ENCODE data around the gene TAS2R46. TPM values are rescaled to one million over a fixed set of nuclear protein-coding genes. Genes with fewer than 3 reads are reported as not detected.

TAS2R46 gene
- total and polyA plus RNA-seq, 7 donors, result 0.07 to 5.0 (median 2.5) TPM; not detected in 2

- TF ChIP-seq POLR2A (IDR thresholded peaks at IDR 0.05) (no peak), CTCF (IDR thresholded peaks at IDR 0.05) (no peak), EP300 (IDR thresholded peaks at IDR 0.05) (no peak), POLR2AphosphoS5 (IDR thresholded peaks at IDR 0.05) (no peak)
- no peak within 1 kb of the TSS for H3K27ac ChIP-seq
- DNase-seq, result no peak
- intact Hi-C loops (cut with DNase I), result no loop called here
- H3K4me1 ChIP-seq, result no peaks in the 10 kb centered on the region
- H3K9me3 ChIP-seq, result no peaks in the 10 kb centered on the region
- H3K4me3 ChIP-seq, result no peak within 1 kb of the TSS
- H3K36me3 ChIP-seq, result peaks cover 0 to 4% (median 0%) of the 10 kb centered on the region in 4 donors
- H3K27me3 ChIP-seq, result no peaks in the 10 kb centered on the region
- 85% methylated on average over 1 of the region's 1 CpG for WGBS, 2 donors
These were observed 39.6 kb downstream of the TAS2R46 start, which contains the start of gene TAS2R19 for GRCh38 chr12:11022520-11022919. Gene TAS2R19 (minus strand): TSS chr12:11022620. CDS start chr12:11022571, 49 bp downstream.

DNA sequence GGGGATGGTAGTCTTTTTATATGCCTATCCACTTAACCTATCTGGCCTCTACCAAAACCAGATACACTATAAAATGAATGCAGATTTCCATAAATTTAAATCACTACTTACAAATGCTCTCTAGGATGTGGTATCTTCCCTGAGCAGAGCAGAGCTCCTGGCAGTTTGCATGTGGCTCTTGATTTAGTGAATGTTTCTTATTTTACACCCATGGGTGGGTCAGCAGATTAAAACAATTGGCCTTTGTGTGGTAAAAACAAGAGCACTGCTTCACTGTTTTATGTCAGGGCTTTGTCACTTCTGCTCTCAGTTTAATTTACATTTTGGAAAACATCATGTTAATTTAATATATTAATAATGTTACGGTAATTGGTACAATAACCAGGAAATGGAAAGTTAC lies 45.2 kb downstream of the TAS2R46 start:
- intact Hi-C loops (cut with DNase I), result no loop called here
- WGBS, 2 donors, result 31 to 72% methylated on average over 1 of the region's 1 CpG
- Histone ChIP-seq H3K4me3 (no peak overlapping the region), H3K4me1 (no peaks in the 10 kb centered on the region), H3K36me3 (no peaks in the 10 kb centered on the region), H3K9me3 (no peaks in the 10 kb centered on the region), H3K27me3 (no peaks in the 10 kb centered on the region), H3K27ac (no peak overlapping the region)
- DNase-seq, result no peak
- no peak for TF ChIP-seq POLR2AphosphoS5 (IDR thresholded peaks at IDR 0.05)
- no peak for TF ChIP-seq EP300 (IDR thresholded peaks at IDR 0.05)
- TF ChIP-seq CTCF (IDR thresholded peaks at IDR 0.05), result no peak
- no peak for TF ChIP-seq POLR2A (IDR thresholded peaks at IDR 0.05)

DNA sequence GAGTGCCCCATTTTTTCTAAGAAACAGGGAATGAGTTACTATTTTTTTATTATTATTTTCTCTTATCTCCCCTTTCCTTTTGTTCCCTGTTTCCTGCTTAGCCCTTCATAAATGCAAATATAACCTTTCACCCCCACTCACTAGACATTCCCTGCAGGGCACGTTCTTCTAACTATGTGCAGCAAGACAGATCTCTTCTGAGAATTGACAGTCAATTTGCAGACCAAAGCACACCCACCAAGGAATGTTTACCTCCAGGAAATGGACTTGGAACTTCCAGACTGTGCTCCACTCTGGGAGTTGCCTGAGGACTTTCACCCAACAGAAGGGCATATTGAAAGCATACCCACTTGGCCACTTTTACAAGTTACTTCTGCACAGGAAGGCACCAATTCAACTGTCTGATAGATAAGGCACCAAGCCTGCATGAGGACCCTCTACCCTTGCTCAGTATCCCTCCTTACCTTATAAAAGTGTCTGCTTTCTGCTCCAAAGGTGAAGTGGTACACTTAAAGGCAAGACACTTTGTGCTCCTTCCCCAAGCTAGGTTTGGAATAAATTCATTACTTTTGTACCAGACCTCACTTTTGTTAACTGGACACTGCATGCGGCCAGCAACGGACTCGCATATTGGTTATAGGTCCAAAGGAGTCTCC lies 46.2 kb downstream of the TAS2R46 start:
- no peaks in the 10 kb centered on the region for H3K9me3 ChIP-seq
- H3K27me3 ChIP-seq, result no peaks in the 10 kb centered on the region
- 43 to 79% methylated on average over 4 of the region's 4 CpGs for WGBS, 2 donors
- no peak for DNase-seq
- intact Hi-C loops (cut with DNase I), result no loop called here
- no peak overlapping the region for H3K4me3 ChIP-seq
- no peaks in the 10 kb centered on the region for H3K36me3 ChIP-seq
- H3K4me1 ChIP-seq, result no peaks in the 10 kb centered on the region
- no peak overlapping the region for H3K27ac ChIP-seq
- TF ChIP-seq POLR2AphosphoS5 (IDR thresholded peaks at IDR 0.05) (no peak), EP300 (IDR thresholded peaks at IDR 0.05) (no peak), POLR2A (IDR thresholded peaks at IDR 0.05) (no peak), CTCF (IDR thresholded peaks at IDR 0.05) (no peak)

GRCh38 chr12:11014234-11014633 lies 47.9 kb downstream of the TAS2R46 start:
- Histone ChIP-seq H3K9me3 (no peaks in the 10 kb centered on the region), H3K36me3 (no peaks in the 10 kb centered on the region), H3K4me1 (no peaks in the 10 kb centered on the region), H3K27me3 (no peaks in the 10 kb centered on the region), H3K4me3 (no peak overlapping the region), H3K27ac (no peak overlapping the region)
- no peak for TF ChIP-seq CTCF (IDR thresholded peaks at IDR 0.05)
- no peak for TF ChIP-seq EP300 (IDR thresholded peaks at IDR 0.05)
- TF ChIP-seq POLR2AphosphoS5 (IDR thresholded peaks at IDR 0.05), result no peak
- TF ChIP-seq POLR2A (IDR thresholded peaks at IDR 0.05), result no peak
- DNase-seq, result no peak
- intact Hi-C loops (cut with DNase I), result no loop called here

Small RNAs within 50 kb of the gene (small RNA-seq; reads per million reads assigned to genes)
- gene AC018630.1, result 0 reads per million in 3 donors

Other genes starting within 250 kb of the TAS2R46 start
- 1 to 10 TPM in 1 of 4 donors, under 1 TPM in 2, not detected in 1; 0.33 to 2.9 (median 0.54) TPM for gene TAS2R10, start 235.9 kb downstream of the TAS2R46 start, total RNA-seq
- under 1 TPM in 1 of 3 donors, not detected in 2; 0.09 TPM for gene TAS2R10, start 235.9 kb downstream of the TAS2R46 start, polyA plus RNA-seq
- gene PRR4, start 212.8 kb downstream of the TAS2R46 start, total RNA-seq, result 1 to 10 TPM in 3 of 4 donors, under 1 TPM in 1; 0.68 to 4.4 (median 1.4) TPM
- gene PRR4, start 212.8 kb downstream of the TAS2R46 start, polyA plus RNA-seq, result 1 to 10 TPM in 2 of 3 donors, not detected in 1; 1.2 to 2.8 TPM
- 10 to 100 TPM; 20.9 to 53.9 (median 25.1) TPM for gene PRH1, start 178.0 kb downstream of the TAS2R46 start, total RNA-seq
- 1 to 10 TPM in 2 of 3 donors, not detected in 1; 2.1 to 2.6 TPM for gene PRH1, start 178.0 kb downstream of the TAS2R46 start, polyA plus RNA-seq
- gene TAS2R13, start 152.7 kb downstream of the TAS2R46 start, total RNA-seq, result 1 to 10 TPM; 1.1 to 4.1 (median 2.8) TPM
- under 1 TPM in 1 of 3 donors, not detected in 2; 0.20 TPM for gene TAS2R13, start 152.7 kb downstream of the TAS2R46 start, polyA plus RNA-seq
- gene PRH2, start 133.1 kb downstream of the TAS2R46 start, total RNA-seq, result 1 to 10 TPM in 2 of 4 donors, not detected in 2; 1.2 to 1.4 TPM
- not detected for gene PRH2, start 133.1 kb downstream of the TAS2R46 start, polyA plus RNA-seq
- 1 to 10 TPM; 3.3 to 6.9 (median 6.2) TPM for gene TAS2R14, start 123.0 kb downstream of the TAS2R46 start, total RNA-seq
- gene TAS2R14, start 123.0 kb downstream of the TAS2R46 start, polyA plus RNA-seq, result 1 to 10 TPM in 1 of 3 donors, not detected in 2; 1.1 TPM
- 1 to 10 TPM; 1.4 to 4.6 (median 2.1) TPM for gene TAS2R50, start 75.4 kb downstream of the TAS2R46 start, total RNA-seq
- gene TAS2R50, start 75.4 kb downstream of the TAS2R46 start, polyA plus RNA-seq, result under 1 TPM in 1 of 3 donors, not detected in 2; 0.28 TPM
- 1 to 10 TPM; 2.6 to 6.4 (median 4.6) TPM for gene TAS2R20, start 64.0 kb downstream of the TAS2R46 start, total RNA-seq
- gene TAS2R20, start 64.0 kb downstream of the TAS2R46 start, polyA plus RNA-seq, result under 1 TPM in 1 of 3 donors, not detected in 2; 0.50 TPM
- 1 to 10 TPM; 5.0 to 8.6 (median 6.5) TPM for gene TAS2R19, start 39.7 kb downstream of the TAS2R46 start, total RNA-seq
- gene TAS2R19, start 39.7 kb downstream of the TAS2R46 start, polyA plus RNA-seq, result under 1 TPM in 1 of 3 donors, not detected in 2; 0.41 TPM
- 1 to 10 TPM; 3.9 to 9.2 (median 7.3) TPM for gene TAS2R31, start 30.9 kb downstream of the TAS2R46 start, total RNA-seq
- under 1 TPM in 1 of 3 donors, not detected in 2; 0.44 TPM for gene TAS2R31, start 30.9 kb downstream of the TAS2R46 start, polyA plus RNA-seq
- gene TAS2R43, start 30.0 kb upstream of the TAS2R46 start, total RNA-seq, result 1 to 10 TPM; 2.1 to 10.0 (median 3.6) TPM
- gene TAS2R43, start 30.0 kb upstream of the TAS2R46 start, polyA plus RNA-seq, result not detected
- 10 to 100 TPM in 1 of 4 donors, 1 to 10 TPM in 3; 8.1 to 10.5 (median 9.4) TPM for gene TAS2R30, start 72.3 kb upstream of the TAS2R46 start, total RNA-seq
- under 1 TPM in 1 of 3 donors, not detected in 2; 0.36 TPM for gene TAS2R30, start 72.3 kb upstream of the TAS2R46 start, polyA plus RNA-seq
- 10 to 100 TPM; 11.1 to 17.8 (median 14.3) TPM for gene SMIM10L1, start 108.9 kb upstream of the TAS2R46 start, total RNA-seq
- 1 to 10 TPM; 7.6 to 8.6 (median 7.8) TPM for gene SMIM10L1, start 108.9 kb upstream of the TAS2R46 start, polyA plus RNA-seq
- not detected for gene TAS2R42, start 124.6 kb upstream of the TAS2R46 start, total RNA-seq
- not detected for gene TAS2R42, start 124.6 kb upstream of the TAS2R46 start, polyA plus RNA-seq
- gene PRB3, start 207.4 kb upstream of the TAS2R46 start, total RNA-seq, result not detected
- gene PRB3, start 207.4 kb upstream of the TAS2R46 start, polyA plus RNA-seq, result not detected
- gene PRB4, start 248.1 kb upstream of the TAS2R46 start, total RNA-seq, result not detected
- not detected for gene PRB4, start 248.1 kb upstream of the TAS2R46 start, polyA plus RNA-seq

Measured in sigmoid colon (tissue), 7 donors.